H7 (cell line): ENCODE data around the gene CENPV. TPM values are rescaled to one million over a fixed set of nuclear protein-coding genes. Genes with fewer than 3 reads are reported as not detected.
A peak's percentile ranks its signal among the peaks of the same experiment; 100 is the strongest.
"Not testable (repeated sequence)": the region's sequence is repeated elsewhere in the genome, so short reads cannot be mapped to it uniquely, and the experiment has no call there.

Source experiments
- DNase-seq: peaks from one replicate; pipeline ENCODE4 v3.0.0; 2012
- H3K27me3 ChIP-seq: 2 replicates; pipeline ENCODE4 v1.6.0; 2011; ENCODE audit warnings: mild to moderate bottlenecking, low read length; ENCODE audit not compliant: control insufficient read depth, insufficient read depth
- H3K36me3 ChIP-seq: replicated peaks from 2 replicates; pipeline ENCODE4 v1.5.1; 2011; ENCODE audit warnings: low read length; ENCODE audit not compliant: control insufficient read depth, insufficient read depth
- H3K4me3 ChIP-seq: 2 replicates; pipeline ENCODE4 v1.5.1; 2011; ENCODE audit warnings: low read depth, mild to moderate bottlenecking, control low read depth, low read length, moderate library complexity; ENCODE audit not compliant: insufficient read depth
- total RNA-seq: library from RNA; depleted of rRNA; stranded (reverse); fragments of >200 nt; shearing (Covaris generic); gene quantifications from 2 replicates; pipeline ENCODE4 v1.2.3, GENCODE V29; 2014; rRNA removed

The CENPV gene
- total RNA-seq, result 135 and 159 TPM in 2 replicates

GRCh38 chr17:16353317-16354174, at the start of gene CENPV:
Gene CENPV, minus strand, starts transcription at chr17:16353469. Its CDS starts 33 bp downstream, at chr17:16353436.
- DNase-seq, result peak; percentile 98
- peak within 1 kb of the TSS; percentile 78 for H3K4me3 ChIP-seq
- peaks cover 5% of the 10 kb centered on the region for H3K36me3 ChIP-seq
- no peaks in the 10 kb centered on the region for H3K27me3 ChIP-seq

DNA sequence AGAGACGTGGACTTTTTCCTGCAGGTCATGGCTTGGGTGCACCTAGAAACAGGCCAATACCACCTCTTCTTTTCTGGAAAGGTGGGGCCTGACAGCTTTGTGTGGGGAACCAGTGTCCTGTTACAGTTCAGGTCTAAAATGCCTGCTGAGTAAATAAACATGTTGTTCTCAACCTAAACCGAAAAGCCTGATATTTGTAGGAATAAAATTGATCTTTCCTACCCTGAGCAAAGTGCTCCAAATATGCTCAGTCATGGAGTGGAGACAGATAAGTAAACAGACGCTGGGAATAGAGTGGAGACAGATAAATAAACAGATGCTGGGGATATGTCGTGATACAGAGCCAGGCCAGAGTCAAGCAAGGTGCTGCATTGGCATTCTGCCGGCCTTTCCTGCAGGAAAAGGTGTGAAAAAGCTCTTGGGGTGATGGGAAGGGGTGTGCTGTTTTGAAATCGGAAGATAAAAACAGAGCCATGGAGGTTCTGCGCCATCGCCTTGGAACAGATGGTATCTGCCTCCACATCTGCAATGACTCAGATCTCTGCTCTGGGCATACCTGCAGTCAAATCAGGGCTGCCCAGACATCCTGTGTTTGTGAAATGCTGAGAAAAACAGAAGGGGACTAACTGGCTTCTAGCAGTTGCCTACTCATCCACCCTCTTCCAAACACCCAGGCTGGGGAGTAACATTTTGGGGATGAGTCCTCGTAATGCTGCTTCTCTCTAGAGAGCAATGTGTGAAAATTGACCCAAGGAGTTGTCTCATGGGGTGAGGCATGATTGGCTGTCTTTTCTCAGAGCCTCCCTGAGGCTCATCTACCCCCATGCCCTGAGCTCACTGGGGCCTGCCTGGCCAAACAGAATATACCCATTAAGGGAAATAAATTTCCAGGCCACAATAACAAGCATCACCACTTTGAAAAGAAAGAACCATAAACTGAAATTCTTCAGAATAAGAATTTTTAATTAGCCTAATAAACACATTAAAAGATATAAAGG, 45.3 kb upstream of the CENPV start:
- Histone ChIP-seq H3K36me3 (no peaks in the 10 kb centered on the region), H3K4me3 (no peak overlapping the region), H3K27me3 (no peaks in the 10 kb centered on the region)
- no peak for DNase-seq

- H3K4me3 ChIP-seq, H3K36me3 ChIP-seq, H3K27me3 ChIP-seq, DNase-seq: not testable (repeated sequence)
Observed at GRCh38 chr17:16396693-16397092, 43.4 kb upstream of the CENPV start.

- DNase-seq, H3K27me3 ChIP-seq, H3K36me3 ChIP-seq, H3K4me3 ChIP-seq: not testable (repeated sequence)
Observed at GRCh38 chr17:16395887-16396286, 42.6 kb upstream of the CENPV start.

GRCh38 chr17:16392491-16392890, 39.2 kb upstream of the CENPV start:
- not testable (repeated sequence) for DNase-seq, H3K36me3 ChIP-seq, H3K27me3 ChIP-seq, H3K4me3 ChIP-seq

- no peaks in the 10 kb centered on the region for H3K27me3 ChIP-seq
- H3K36me3 ChIP-seq, result no peaks in the 10 kb centered on the region
- no peak for DNase-seq
Observed at GRCh38 chr17:16391451-16391850, 38.2 kb upstream of the CENPV start.

GRCh38 chr17:16386126-16386507, 32.8 kb upstream of the CENPV start:
- H3K27me3 ChIP-seq, DNase-seq: not testable (repeated sequence)
- peak overlapping the region; percentile 47; the same call in 1 of the 2 replicates for H3K4me3 ChIP-seq
- peaks cover 12% of the 10 kb centered on the region for H3K36me3 ChIP-seq

More at GRCh38 chr17:16391451-16391850, 38.2 kb upstream of the CENPV start:
- no peak overlapping the region for H3K4me3 ChIP-seq

GRCh38 chr17:16384557-16384956, 31.3 kb upstream of the CENPV start:
- Histone ChIP-seq H3K36me3 (peaks cover 12% of the 10 kb centered on the region), H3K27me3 (no peaks in the 10 kb centered on the region), H3K4me3 (no peak overlapping the region)
- no peak for DNase-seq

DNA sequence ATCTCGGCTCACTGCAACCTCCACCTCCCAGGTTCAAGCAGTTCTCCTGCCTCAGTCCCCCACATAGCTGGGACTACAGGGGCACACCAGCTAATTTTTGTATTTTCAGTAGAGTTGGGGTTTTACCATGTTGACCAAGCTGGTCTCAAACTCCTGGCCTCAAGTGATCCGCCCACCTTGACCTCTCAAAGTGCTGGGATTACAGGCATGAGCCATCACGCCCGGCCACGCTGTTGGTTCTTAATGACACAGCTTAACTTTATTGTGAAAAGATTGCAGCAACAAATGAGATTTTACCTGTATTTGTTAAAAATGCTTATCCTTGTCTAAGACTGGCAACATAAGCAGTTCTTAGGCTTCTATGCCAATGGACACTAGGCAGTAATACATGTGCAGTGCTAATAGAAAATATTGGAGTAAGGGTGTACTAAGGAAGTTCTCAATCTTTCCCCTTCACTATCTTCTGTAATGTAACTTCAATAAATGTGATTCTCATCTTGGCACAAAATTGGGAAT, 30.6 kb upstream of the CENPV start:
- no peaks in the 10 kb centered on the region for H3K27me3 ChIP-seq
- DNase-seq, result no peak
- no peak overlapping the region for H3K4me3 ChIP-seq
- peaks cover 12% of the 10 kb centered on the region for H3K36me3 ChIP-seq

- no peak overlapping the region for H3K4me3 ChIP-seq
- H3K27me3 ChIP-seq, result no peaks in the 10 kb centered on the region
- no peak for DNase-seq
- H3K36me3 ChIP-seq, result peaks cover 12% of the 10 kb centered on the region
Observed at GRCh38 chr17:16383216-16383615, 29.9 kb upstream of the CENPV start.

- H3K27me3 ChIP-seq, result no peaks in the 10 kb centered on the region
- no peak for DNase-seq
- peaks cover 12% of the 10 kb centered on the region for H3K36me3 ChIP-seq
- H3K4me3 ChIP-seq, result peak overlapping the region; percentile 62
Observed at GRCh38 chr17:16381496-16381820, 28.2 kb upstream of the CENPV start.

- Histone ChIP-seq H3K36me3 (peaks cover 12% of the 10 kb centered on the region), H3K27me3 (no peaks in the 10 kb centered on the region)
- DNase-seq, result peak; percentile 97
Observed at GRCh38 chr17:16380640-16381495, 27.6 kb upstream of the CENPV start, which contains the start of gene UBB. Gene UBB, plus strand, starts transcription at chr17:16381091. Its CDS starts 817 bp downstream, at chr17:16381908.

GRCh38 chr17:16379654-16380053, 26.4 kb upstream of the CENPV start:
- Histone ChIP-seq H3K36me3 (peaks cover 12% of the 10 kb centered on the region), H3K4me3 (no peak overlapping the region), H3K27me3 (no peaks in the 10 kb centered on the region)
- no peak for DNase-seq

More at GRCh38 chr17:16380640-16381495, 27.6 kb upstream of the CENPV start, which contains the start of gene UBB:
- peak within 1 kb of the TSS; percentile 62 for H3K4me3 ChIP-seq
